ENCODE measurements around the gene ARL6IP1. TPM values are rescaled to one million over a fixed set of nuclear protein-coding genes. Genes with fewer than 3 reads are reported as not detected.

Gene ARL6IP1
- total and polyA plus RNA-seq, 8 donors = 97.6 to 360 (median 214) TPM

- intact Hi-C loops (cut with DNase I) = no loop called here
- no peak overlapping the region for H3K4me3 ChIP-seq
- H3K4me1 ChIP-seq = peaks cover 9 to 30% of the 10 kb centered on the region in 2 donors
- DNase-seq = no peak
- peaks cover 0 to 58% of the 10 kb centered on the region in 2 donors for H3K36me3 ChIP-seq
- no peak for TF ChIP-seq CTCF (IDR thresholded peaks at IDR 0.05)
- no peak for ATAC-seq
- H3K27me3 ChIP-seq = no peaks in the 10 kb centered on the region
- no peaks in the 10 kb centered on the region for H3K9me3 ChIP-seq
- no peak overlapping the region for H3K27ac ChIP-seq
Observed at GRCh38 chr16:18796377-18796776, 5.0 kb downstream of the ARL6IP1 start.

DNA sequence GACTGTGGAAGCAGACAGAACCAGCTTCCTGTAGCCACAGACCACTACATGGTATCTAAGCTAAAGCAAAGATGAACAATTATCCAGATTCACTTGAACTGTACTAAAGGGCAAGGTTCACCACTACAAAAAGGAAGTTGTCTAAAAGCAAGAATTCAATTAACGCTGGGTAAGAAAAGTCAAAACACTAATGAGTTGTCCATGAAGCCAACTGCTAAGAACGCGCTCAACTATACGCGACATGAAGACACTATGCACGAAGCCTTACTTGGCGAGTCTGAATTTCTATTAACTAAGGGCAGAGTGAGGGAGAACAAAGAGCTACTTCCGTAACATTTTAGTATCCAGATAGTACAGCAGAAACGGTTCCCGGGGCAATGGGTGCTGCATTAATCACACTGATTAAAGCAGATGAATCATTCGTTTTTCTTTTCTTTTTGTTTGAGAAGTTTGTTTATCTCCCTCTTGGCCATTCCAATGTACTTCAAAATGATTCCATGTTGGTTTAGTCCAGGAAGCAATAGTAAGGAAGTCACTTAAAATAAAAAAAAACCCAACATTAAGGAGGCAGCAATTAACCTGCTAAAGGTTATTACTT lies 8.4 kb downstream of the ARL6IP1 start:
- intact Hi-C loops (cut with DNase I) = no loop called here
- Histone ChIP-seq H3K4me1 (peaks cover 7 to 26% of the 10 kb centered on the region in 2 donors), H3K36me3 (peaks cover 0 to 68% of the 10 kb centered on the region in 2 donors), H3K9me3 (no peaks in the 10 kb centered on the region), H3K27ac (no peak overlapping the region), H3K4me3 (no peak overlapping the region), H3K27me3 (no peaks in the 10 kb centered on the region)
- ATAC-seq = no peak
- no peak for TF ChIP-seq CTCF (IDR thresholded peaks at IDR 0.05)
- no peak for DNase-seq

DNA sequence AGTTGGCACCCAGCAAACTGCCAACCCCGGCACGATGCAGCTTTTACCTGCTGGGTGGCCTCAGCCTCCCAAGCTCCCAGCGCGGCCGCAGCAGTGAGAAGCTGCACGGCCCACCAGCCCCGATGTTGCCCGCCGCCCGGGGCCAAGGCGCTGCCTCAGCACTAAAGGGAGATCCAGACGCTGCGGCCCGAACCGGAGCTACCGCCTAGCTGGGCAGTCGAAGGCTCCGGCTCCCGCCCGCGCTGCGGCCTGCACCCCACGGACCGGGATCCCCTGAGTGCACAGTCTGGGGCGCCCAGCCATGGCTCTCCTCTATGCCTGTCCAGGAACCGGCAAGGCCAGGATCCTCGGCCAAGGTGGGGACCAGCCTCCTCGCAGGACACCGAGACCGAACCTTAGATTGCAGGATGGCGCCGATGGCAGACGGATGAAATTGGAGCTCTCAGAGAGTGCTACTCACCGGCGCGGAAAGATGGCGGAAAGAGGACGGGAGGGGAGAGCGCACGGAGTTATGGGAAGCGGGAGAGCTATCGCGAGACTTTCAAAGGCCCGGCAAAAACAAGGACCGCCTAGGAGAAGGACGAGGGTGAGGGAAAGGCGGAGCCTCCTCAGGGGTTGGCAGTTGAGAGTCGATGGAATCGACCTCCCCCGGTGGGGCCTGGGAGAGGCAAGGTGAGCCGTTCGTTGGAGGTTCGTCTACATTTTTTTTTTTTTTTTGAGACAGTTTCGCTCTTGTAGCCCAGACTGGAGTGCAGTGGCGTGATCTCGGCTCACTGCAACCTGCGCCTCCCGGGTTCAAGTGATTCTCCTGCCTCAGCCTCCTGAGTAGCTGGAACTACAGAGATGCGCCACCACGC lies 11.3 kb downstream of the ARL6IP1 start, which contains the start of gene RPS15A:
Gene RPS15A, minus strand, starts transcription at position 485 of the 857 bp plus-strand sequence. CDS start 1,221 bp downstream, outside the sequence.
- H3K4me1 ChIP-seq = peaks cover 33 to 52% of the 10 kb centered on the region in 2 donors
- TF ChIP-seq CTCF (IDR thresholded peaks at IDR 0.05) = no peak
- intact Hi-C loops (cut with DNase I) = no loop called here
- H3K9me3 ChIP-seq = no peaks in the 10 kb centered on the region
- no peaks in the 10 kb centered on the region for H3K27me3 ChIP-seq
- peak within 1 kb of the TSS; percentile 74 to 89 for H3K27ac ChIP-seq
- ATAC-seq (peak; percentile 97), DNase-seq (peak; percentile 93 to 98 (median 96))
- peak within 1 kb of the TSS; percentile 78 to 79 for H3K4me3 ChIP-seq
- peaks cover 0 to 73% of the 10 kb centered on the region in 2 donors for H3K36me3 ChIP-seq

- intact Hi-C loops (cut with DNase I) = no loop called here
- DNase-seq (no peak), ATAC-seq (no peak)
- TF ChIP-seq CTCF (IDR thresholded peaks at IDR 0.05) = no peak
- Histone ChIP-seq H3K4me3 (peak overlapping the region; percentile 78 to 79), H3K27me3 (no peaks in the 10 kb centered on the region), H3K9me3 (no peaks in the 10 kb centered on the region), H3K4me1 (peaks cover 36 to 52% of the 10 kb centered on the region in 2 donors), H3K27ac (peak overlapping the region; percentile 74 to 89), H3K36me3 (peaks cover 0 to 73% of the 10 kb centered on the region in 2 donors)
Observed at GRCh38 chr16:18789515-18789849, 11.9 kb downstream of the ARL6IP1 start.
